ENCODE measurements around the gene ZNF423. TPM values are rescaled to one million over a fixed set of nuclear protein-coding genes. Genes with fewer than 3 reads are reported as not detected.

Gene ZNF423
- total RNA-seq, 1 experiment from 2014 or later: 0.49 TPM

DNA sequence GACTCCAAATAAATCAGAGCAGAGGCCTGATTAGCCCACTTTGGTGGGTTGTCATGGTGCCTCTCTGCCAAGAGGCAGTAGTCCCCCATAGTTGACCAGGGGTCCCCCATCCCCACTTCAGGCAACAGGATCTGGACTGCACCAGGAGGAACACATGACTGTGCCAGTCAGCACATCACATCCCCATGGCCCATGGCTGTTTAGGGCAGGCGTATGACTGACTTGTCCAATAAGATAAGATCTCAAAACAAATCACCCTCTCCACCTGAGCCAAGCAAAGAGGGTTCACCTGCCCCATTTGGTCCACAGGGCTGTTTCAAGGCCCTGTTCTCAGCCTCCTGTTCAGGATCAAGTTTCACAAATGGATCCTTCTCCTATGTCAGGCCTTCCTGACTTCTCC, 389.0 kb downstream of the ZNF423 start:
- intact Hi-C loops (cut with micrococcal nuclease; ENCODE audit: unreplicated experiment): no loop called here
- H3K27ac ChIP-seq (ENCODE audit: low read length): no peak overlapping the region
- no TSS peak for BruUV-seq (replicated peaks)
- no peak for ATAC-seq
- no peak overlapping the region for H3K4me3 ChIP-seq (ENCODE audit: low read depth in 2 of 2, low read length in 2 of 2)
- H3K9me3 ChIP-seq (ENCODE audit: control insufficient read depth, insufficient read depth, low read depth, low read length): no peaks in the 10 kb centered on the region
- H3K36me3 ChIP-seq (ENCODE audit: control insufficient read depth, insufficient read depth, low read length): no peaks in the 10 kb centered on the region
- ChIA-PET CTCF (no interaction called here), POLR2A (no interaction called here)
- TF ChIP-seq TCF7L2 (IDR thresholded peaks at IDR 0.05; ENCODE audit: low read depth, low read length): no peak
- no peak for TF ChIP-seq CTCF (IDR thresholded peaks at IDR 0.05)
- TF ChIP-seq SIN3A (IDR thresholded peaks at IDR 0.05; ENCODE audit: borderline replicate concordance, insufficient read depth, low read depth, low read length): no peak
- no peak for TF ChIP-seq REST (IDR thresholded peaks at IDR 0.05; ENCODE audit: insufficient read depth in 1 of 2, low read depth in 2 of 2, low read length in 1 of 2)
- no peak for TF ChIP-seq POLR2AphosphoS5 (IDR thresholded peaks at IDR 0.05; ENCODE audit: low read depth, low read length)
- in situ Hi-C loops (cut with HindIII; ENCODE audit: low pct_unique_long_range_greater_than_20kb, low sequenced_read_pairs): no loop called here
- no peaks in the 10 kb centered on the region for H3K4me1 ChIP-seq (ENCODE audit: control insufficient read depth, insufficient read depth, low read length)
- no peaks in the 10 kb centered on the region for H3K27me3 ChIP-seq (ENCODE audit: control insufficient read depth, insufficient read depth, low read length)
- DNase-seq (ENCODE audit: low read depth, low spot score): no peak

DNA sequence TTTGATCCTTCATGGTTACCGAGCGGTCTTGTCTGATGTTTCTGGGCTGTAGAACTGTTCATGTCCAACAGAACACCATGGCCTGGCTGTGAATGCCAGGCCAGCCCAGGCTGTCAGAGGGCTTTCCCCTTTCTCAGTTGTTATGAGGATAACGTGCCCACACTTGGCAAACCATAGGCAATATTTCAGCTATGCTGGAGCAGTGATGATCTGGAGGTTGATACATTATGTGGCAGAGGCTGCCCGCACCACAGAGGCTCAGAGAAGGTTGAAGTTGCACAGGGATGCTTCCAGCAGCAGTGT, 389.4 kb downstream of the ZNF423 start:
- no peak overlapping the region for H3K27ac ChIP-seq (ENCODE audit: low read length)
- H3K4me3 ChIP-seq (ENCODE audit: low read depth in 2 of 2, low read length in 2 of 2): no peak overlapping the region
- ChIA-PET POLR2A (no interaction called here), CTCF (no interaction called here)
- TF ChIP-seq TCF7L2 (IDR thresholded peaks at IDR 0.05; ENCODE audit: low read depth, low read length) (no peak), SIN3A (IDR thresholded peaks at IDR 0.05; ENCODE audit: borderline replicate concordance, insufficient read depth, low read depth, low read length) (no peak), REST (IDR thresholded peaks at IDR 0.05; ENCODE audit: insufficient read depth in 1 of 2, low read depth in 2 of 2, low read length in 1 of 2) (no peak), CTCF (IDR thresholded peaks at IDR 0.05) (no peak), POLR2AphosphoS5 (IDR thresholded peaks at IDR 0.05; ENCODE audit: low read depth, low read length) (no peak)
- no peaks in the 10 kb centered on the region for H3K27me3 ChIP-seq (ENCODE audit: control insufficient read depth, insufficient read depth, low read length)
- H3K36me3 ChIP-seq (ENCODE audit: control insufficient read depth, insufficient read depth, low read length): no peaks in the 10 kb centered on the region
- DNase-seq (ENCODE audit: low read depth, low spot score): no peak
- intact Hi-C loops (cut with micrococcal nuclease; ENCODE audit: unreplicated experiment): no loop called here
- BruUV-seq (replicated peaks): no TSS peak
- ATAC-seq: no peak
- H3K9me3 ChIP-seq (ENCODE audit: control insufficient read depth, insufficient read depth, low read depth, low read length): no peaks in the 10 kb centered on the region
- in situ Hi-C loops (cut with HindIII; ENCODE audit: low pct_unique_long_range_greater_than_20kb, low sequenced_read_pairs): no loop called here
- H3K4me1 ChIP-seq (ENCODE audit: control insufficient read depth, insufficient read depth, low read length): no peaks in the 10 kb centered on the region
